ENCODE results near the gene RAB10.
A peak's percentile ranks its signal among the peaks of the same experiment; 100 is the strongest.

The RAB10 gene

GRCh38 chr2:26177122-26177521, 143.2 kb downstream of the RAB10 start:
- TF ChIP-seq ZFX (IDR thresholded peaks at IDR 0.05; ENCODE audit: borderline replicate concordance): no peak
- no peak for TF ChIP-seq CTCF (IDR thresholded peaks at IDR 0.05)
- H3K27ac ChIP-seq: 0 out of 2 replicates have a peak overlapping the region, but pooled peaks have one; percentile 2

- TF ChIP-seq CTCF (IDR thresholded peaks at IDR 0.05): no peak
- TF ChIP-seq ZFX (IDR thresholded peaks at IDR 0.05; ENCODE audit: borderline replicate concordance): no peak
- 0 out of 2 replicates have a peak overlapping the region, but pooled peaks have one; percentile 5 for H3K27ac ChIP-seq
Observed at GRCh38 chr2:26178246-26178645, 144.4 kb downstream of the RAB10 start.

- TF ChIP-seq ZFX (IDR thresholded peaks at IDR 0.05; ENCODE audit: borderline replicate concordance) (no peak), CTCF (IDR thresholded peaks at IDR 0.05) (no peak)
- peak overlapping the region; percentile 54 for H3K27ac ChIP-seq
Observed at GRCh38 chr2:26178746-26179436, 145.0 kb downstream of the RAB10 start.

GRCh38 chr2:26179446-26179913, 145.6 kb downstream of the RAB10 start:
- peak overlapping the region; percentile 54 for H3K27ac ChIP-seq
- no peak for TF ChIP-seq CTCF (IDR thresholded peaks at IDR 0.05)
- TF ChIP-seq ZFX (IDR thresholded peaks at IDR 0.05; ENCODE audit: borderline replicate concordance): no peak

GRCh38 chr2:26182441-26182840, 148.6 kb downstream of the RAB10 start:
- no peak overlapping the region for H3K27ac ChIP-seq
- no peak for TF ChIP-seq ZFX (IDR thresholded peaks at IDR 0.05; ENCODE audit: borderline replicate concordance)
- TF ChIP-seq CTCF (IDR thresholded peaks at IDR 0.05): no peak

- TF ChIP-seq CTCF (IDR thresholded peaks at IDR 0.05) (no peak), ZFX (IDR thresholded peaks at IDR 0.05; ENCODE audit: borderline replicate concordance) (no peak)
- H3K27ac ChIP-seq: no peak overlapping the region
Observed at GRCh38 chr2:26182887-26183630, 149.2 kb downstream of the RAB10 start.

GRCh38 chr2:26184121-26184520, 150.2 kb downstream of the RAB10 start:
- H3K27ac ChIP-seq: no peak overlapping the region
- no peak for TF ChIP-seq ZFX (IDR thresholded peaks at IDR 0.05; ENCODE audit: borderline replicate concordance)
- TF ChIP-seq CTCF (IDR thresholded peaks at IDR 0.05): no peak
